ENCODE measurements around the gene C12orf57.

C12orf57 gene

DNA sequence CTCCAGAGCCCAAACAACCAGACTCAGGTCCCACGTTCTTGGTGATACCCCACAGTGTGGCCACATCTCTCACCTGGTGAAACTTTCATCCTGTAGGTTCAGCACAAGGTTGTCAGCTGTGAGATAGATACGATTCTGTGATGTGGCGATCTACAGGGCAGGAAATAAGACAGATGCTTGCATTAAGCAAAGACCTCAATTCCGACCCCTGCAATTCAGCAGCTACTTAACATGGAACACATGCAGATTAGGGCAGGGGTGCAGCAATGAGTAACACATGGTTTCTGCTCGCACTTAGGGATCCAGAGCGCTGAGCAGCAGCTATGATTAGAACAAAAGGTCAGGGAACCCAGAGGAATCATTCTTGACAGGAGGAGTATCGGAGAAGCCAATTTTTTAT is 22.5 kb downstream of the C12orf57 start:
- DNase-seq: no peak

DNA sequence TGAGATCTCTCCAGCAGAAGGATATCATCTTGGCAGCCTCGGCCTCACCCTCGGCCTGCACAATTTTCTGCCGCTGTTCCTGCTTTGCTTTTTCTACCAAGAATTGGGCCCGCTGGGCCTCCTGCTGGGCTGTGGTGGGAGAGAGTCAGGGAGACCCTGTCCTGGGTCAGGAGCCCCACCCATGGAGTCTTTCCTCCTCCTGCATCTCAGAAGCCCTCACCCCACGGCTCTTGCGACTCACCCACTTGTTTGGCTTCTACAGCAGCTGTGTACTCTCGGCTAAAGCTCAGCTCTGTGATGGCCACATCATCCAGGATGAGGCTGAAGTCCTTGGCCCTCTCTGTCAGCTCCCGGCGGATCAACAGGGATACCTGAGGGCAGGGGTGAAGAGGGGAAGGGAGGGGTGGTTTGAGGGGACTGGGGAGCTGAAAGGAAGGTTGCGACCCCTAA is 23.9 kb downstream of the C12orf57 start:
- no peak for DNase-seq

DNA sequence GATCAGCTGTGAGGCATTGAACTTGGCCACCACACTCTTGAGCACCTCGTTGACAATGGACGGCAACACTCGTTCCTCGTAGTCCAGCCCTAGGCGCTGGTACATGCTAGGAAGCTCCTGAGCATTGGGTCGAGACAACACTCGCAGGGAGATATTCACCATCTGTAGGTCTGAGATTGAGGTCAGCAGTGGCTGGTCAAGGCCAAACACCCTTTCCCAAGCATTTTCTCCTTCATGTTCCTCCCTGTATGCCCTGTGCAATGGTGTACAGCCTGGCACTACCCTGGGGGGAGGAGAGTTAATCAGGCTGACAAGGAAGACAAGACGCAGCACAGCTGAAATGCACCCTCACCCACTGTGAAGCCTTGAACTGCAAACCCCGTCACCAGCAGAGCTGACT is 24.6 kb downstream of the C12orf57 start:
- DNase-seq: no peak

DNA sequence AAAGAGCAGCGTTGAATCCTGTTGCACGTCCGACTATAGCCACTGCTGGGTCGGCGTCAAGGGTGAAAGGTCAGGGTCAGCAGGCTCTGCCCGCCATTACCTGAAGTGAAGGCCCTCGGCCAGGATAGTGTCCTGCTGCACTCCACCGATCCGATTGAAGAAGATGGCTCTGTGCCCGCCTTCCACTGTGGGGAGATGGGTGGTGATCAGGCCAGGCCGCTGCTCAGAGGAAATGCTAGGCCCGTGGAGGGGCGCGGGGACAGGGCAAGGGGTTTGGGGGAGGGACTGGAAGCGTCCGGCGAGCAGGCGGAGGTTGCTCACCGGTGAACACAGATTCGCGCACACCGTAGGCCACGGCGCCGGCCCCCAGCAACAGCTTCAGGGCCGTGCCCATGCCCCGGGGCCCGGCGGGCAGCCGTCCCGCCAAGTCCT is 26.3 kb downstream of the C12orf57 start:
- no peak for DNase-seq

DNA sequence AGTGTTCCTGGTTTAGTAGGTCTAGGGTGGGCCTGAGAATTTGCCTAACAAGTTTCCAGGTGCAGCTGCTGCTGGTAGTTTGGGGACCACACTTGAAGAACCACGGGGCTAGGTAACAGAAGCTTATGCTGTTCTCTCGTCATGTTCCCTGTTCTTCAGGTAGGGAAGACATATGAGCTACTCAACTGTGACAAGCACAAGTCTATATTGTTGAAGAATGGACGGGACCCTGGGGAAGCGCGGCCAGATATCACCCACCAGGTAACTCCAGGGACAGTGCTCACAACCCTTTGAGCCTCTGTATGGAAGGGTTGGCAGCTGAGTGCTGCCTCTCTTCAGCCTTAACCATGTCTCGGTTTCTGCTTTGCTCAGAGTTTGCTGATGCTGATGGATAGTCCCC is 30.4 kb downstream of the C12orf57 start:
- no peak for DNase-seq

DNA sequence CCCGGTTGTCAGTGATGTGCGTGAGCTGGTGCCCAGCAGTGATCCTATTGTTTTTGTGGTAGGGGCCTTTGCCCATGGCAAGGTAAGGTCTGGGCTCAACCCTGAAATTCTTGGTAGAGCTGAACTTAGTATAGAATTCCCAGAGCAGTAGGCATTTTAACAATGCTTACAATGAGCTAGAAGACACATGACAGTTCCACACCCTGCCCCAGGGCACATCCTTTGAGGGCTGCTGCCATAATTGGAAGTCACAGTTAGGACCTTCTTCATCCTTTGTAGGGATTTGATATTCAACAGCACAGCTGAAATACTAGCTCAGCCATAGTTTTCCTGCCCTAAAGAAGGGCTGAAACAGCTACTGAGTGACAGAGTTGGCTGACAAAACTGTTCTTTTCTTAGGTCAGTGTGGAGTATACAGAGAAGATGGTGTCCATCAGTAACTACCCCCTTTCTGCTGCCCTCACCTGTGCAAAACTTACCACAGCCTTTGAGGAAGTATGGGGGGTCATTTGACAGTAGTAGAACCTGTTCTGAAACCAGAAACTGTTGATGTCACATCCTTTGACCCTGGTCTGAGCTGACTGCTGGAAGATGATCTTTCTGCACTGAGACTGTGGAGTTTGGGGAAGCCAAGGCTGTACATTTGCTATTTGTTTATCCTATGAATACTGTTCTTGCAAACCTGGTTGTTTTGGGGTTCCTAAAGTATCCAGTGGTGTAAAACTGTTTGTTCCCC is 31.6 kb downstream of the C12orf57 start:
- DNase-seq: no peak

DNA sequence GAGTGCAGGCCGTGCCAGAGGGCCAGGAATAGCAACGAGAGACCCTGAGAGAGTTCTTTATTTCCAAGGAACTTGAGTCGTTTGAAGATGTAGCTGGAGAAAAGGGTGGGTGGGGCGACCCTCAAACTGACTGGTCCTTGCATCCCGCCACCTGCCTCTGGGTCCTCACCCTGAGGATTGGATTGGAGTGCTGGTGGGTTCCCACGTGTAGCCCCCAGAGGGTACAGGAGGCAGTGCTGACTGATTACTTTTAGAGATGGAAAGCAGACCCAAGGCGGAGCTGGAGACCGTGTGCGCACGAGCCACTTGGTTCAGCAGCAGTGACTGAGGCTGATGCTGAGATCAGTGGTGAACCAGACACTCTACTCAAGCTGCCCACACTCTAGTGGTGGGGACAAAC is 33.8 kb downstream of the C12orf57 start:
- DNase-seq: no peak

DNA sequence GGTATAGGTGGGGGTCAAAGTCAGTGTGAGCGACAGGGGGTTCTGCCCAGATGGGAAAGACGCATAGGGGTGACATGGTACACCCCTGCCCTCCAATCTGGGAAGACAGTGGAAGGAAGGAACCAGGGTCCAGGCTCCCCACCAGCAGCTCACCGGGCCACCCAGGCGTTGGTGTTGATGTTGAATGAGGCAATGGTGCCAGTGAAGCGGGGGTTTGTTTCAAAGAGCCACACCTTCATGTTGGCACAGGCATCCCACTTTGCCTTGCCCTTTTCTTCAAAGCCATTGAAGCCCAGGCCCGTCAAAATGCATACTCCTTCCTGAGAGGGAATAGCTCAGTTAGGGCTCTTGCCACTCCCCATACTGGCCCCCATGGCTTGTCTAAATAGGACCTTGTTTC is 34.4 kb downstream of the C12orf57 start:
- no peak for DNase-seq

DNA sequence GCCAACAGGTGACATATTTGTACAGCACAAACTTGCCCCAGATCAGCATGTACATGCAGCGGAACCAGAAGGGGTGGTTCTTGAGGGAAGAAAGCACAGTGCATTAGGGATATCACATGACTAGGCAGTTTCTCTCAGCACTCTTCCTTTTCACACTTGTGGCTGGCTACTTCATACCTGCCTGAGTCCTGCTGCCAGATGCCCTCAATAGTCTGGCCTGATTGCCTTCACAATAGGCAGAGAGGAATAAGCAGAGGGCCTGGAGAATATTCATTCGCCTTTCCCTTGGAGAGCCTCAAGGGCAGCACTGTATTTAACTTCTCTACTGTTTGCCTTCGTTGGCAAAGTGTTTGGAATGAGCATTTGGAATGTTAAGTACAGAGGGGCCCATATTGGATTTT is 34.8 kb downstream of the C12orf57 start:
- no peak for DNase-seq

DNA sequence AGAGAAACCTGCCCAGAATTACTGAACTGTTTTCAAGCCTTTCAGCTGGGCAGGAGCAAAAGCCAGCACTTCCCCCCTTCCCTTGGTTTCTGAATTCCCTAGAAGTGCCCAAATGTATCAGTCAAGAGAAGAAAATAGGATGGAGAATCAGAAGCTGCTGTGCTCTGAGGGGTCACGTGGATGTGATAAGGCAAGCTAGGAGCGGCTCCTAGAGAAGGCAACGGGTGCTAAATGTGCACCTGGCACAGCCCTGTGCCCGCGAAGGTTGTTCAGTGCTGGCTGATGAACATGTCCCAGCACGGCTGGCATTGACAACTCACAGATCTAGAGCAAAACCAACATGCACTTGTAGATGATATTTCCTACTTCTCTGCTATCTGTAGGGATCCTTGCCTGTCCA is 35.2 kb downstream of the C12orf57 start:
- DNase-seq: no peak

DNA sequence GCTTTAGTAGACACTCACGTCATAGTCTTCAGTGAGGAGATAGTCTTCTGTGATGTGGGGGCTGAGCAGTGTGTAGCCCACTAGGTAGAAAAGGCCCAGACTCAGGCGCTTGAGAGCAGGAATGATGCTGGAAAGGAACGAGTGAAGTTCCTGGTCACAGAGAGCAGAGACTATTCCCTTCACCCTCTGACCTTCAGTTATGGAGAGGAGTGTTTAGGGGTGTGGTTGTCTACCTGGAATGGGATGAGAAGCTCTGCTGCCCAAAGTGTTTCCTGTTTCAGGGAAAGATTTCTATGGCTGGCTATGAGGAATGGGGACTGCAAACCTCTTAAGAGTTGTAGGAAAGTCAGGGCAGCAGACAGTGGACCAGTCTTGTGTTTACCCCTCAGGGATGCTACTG is 35.6 kb downstream of the C12orf57 start:
- no peak for DNase-seq

DNA sequence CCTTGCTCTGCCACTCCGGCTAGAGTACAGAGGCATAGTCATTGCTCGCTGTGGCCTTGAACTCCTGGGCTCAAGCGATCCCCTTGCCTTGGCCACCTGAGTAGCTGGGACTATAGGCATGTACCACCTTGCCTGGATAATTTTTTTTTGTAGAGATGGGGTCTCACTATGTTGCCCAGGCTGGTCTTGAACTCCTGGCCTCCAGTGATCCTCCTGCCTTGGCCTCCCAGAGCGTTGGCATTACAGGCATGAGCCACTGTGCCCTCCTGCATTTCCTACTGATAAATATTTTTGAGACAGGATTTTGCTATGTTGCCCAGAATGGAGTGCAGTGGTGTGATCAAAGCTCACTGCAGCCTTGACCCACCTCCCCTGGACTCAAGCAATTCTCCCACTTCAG is 36.3 kb downstream of the C12orf57 start:
- no peak for DNase-seq

DNA sequence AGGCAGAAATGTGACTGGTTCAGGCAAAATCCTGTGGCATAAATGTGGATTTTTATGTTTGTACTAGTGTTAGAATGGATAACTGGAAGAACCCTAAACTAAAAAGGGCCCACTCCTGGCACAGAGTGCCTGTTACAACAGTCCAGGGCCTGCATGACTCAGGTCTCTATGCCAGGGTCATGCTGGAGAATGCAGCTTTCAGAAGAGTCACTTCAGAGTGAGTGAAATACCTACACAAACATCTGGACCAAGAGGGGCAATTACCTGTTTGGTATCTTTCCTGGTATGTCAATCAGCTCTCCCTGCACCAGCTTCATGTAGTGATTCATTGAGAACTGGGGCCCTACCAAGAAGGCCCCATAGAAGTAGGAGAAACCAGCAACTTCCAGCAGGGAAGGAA is 36.9 kb downstream of the C12orf57 start:
- DNase-seq: no peak

DNA sequence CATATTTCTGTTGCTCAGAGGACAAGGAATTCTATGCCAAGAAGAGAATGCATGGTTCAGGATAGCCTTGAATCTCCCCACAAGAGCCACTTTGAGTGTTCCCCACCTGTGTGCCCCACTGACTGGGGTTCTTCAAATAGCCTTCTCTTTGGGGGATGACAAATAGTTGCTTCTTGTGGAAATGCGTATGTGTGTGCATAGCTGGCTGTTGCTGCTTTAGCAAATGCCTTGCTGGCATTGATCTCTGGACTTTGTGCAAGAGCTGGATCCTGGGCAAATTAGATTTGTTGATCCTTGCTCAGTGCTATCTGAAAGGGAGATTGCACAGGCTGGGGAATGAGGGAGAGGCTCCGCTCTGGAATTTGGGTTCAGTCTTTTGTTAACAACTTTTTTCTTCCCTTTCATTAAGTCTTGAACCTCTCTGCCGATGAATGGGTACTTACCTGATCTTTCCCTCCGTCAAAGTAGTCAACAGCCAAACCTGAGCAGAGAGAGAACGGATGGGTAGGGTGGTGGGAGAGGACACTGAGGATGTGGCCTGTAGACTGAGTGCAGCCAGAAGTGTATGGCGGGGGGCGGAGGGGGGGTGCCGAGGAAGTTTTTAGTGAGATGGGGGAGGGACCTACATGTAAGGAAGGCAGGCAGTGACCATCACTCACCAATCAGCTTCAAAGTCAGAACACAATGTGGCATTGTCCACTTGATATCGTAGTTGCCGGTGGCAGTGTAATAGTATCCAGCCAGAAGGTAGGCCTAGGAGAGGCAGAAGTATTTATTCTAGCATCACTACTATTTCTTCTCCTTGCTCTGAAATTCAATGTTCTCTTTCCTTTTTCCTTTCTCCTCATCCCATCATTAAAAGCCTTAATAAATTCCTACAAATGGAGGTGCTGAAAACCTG is 37.6 kb downstream of the C12orf57 start:
- no peak for DNase-seq

DNA sequence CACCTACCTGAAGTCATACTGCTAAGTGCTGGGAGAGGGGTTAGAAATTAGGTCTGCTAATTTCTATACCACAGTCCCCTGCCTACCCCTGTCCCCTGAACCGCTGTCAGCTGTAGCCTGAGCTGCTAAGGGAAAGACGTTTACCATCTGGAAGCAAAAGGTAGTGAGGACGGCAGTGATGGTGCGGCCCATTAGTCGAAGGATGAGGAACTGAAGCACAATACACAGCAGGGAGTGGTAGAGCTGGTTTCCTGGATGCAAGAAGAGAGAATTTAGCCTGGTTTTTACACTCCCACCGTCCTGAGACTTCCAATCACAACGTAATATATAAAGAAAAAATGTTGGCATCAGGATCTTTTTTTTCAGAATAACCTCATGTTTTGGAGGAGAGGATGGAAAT is 38.7 kb downstream of the C12orf57 start:
- no peak for DNase-seq

DNA sequence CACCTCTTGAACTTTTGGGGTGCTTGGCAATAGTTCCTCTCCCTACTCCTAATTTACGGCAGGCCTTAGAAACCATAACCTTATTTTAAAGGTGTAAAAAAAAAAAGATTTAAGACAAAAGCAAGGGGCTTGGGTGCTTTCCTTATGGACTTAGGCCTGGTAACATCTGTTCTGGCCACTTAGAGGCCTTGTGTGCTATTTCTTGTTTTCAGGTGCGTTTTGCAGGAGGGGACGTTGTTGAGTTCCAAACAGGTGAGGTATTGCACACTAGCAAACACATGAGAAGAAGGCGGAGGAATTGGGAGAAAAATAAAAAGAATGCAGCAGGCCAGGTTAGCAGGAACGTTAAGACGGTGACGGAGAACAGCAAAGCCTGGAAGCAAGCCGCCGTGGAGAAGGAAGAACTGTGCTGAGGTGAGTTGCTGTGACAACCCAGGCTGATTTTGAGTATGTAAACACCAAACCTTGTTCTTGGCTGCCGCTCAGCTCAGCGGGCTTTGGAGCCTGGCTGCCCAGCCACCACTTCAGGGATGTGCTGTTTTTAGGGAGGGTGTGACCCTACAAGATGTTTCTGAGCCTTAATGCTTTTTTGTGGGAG is 44.2 kb downstream of the C12orf57 start:
- DNase-seq: no peak

All from stimulated activated CD4-positive, alpha-beta T cell treated with anti-CD3 and anti-CD28 coated beads, Interleukin-2, amount 100 ng/mL, for 48 hours (primary cell).